GM21576 (cell line): ENCODE results near the gene DUS2.

ENCODE experiments used
- ATAC-seq: cut with Tn5 transposase; IDR thresholded peaks from one replicate; pipeline ENCODE4 v1.9.1; 2021; ENCODE audit warnings: mild to moderate bottlenecking, moderate library complexity; ENCODE audit not compliant: unreplicated experiment

The DUS2 gene

GRCh38 chr16:68074850-68075555 is 51.9 kb downstream of the DUS2 start:
- ATAC-seq = peak; percentile 86

GRCh38 chr16:68075980-68076379 is 52.9 kb downstream of the DUS2 start:
- no peak for ATAC-seq

GRCh38 chr16:68076560-68076959 is 53.5 kb downstream of the DUS2 start:
- no peak for ATAC-seq

- no peak for ATAC-seq
Measured at GRCh38 chr16:68077866-68078700, 55.0 kb downstream of the DUS2 start.

GRCh38 chr16:68078701-68079375 is 55.8 kb downstream of the DUS2 start:
- no peak for ATAC-seq

GRCh38 chr16:68079376-68079625 is 56.2 kb downstream of the DUS2 start:
- ATAC-seq = no peak

GRCh38 chr16:68079626-68080344 is 56.7 kb downstream of the DUS2 start:
- ATAC-seq = no peak

- no peak for ATAC-seq
Measured at GRCh38 chr16:68081861-68082628, 59.0 kb downstream of the DUS2 start.

GRCh38 chr16:68082629-68083238 is 59.6 kb downstream of the DUS2 start:
- no peak for ATAC-seq

- no peak for ATAC-seq
Measured at GRCh38 chr16:68083239-68083781, 60.2 kb downstream of the DUS2 start.

- no peak for ATAC-seq
Measured at GRCh38 chr16:68083861-68084503, 60.9 kb downstream of the DUS2 start.

- ATAC-seq = peak; percentile 54
Measured at GRCh38 chr16:68084504-68085258, 61.6 kb downstream of the DUS2 start.

- ATAC-seq = peak; percentile 53
Measured at GRCh38 chr16:68085259-68086071, 62.4 kb downstream of the DUS2 start, which contains the start of gene NFATC3. Gene NFATC3, plus strand, starts transcription at chr16:68085370. Its CDS starts 312 bp downstream, at chr16:68085682.

- ATAC-seq = no peak
Measured at GRCh38 chr16:68086336-68086841, 63.3 kb downstream of the DUS2 start.

- no peak for ATAC-seq
Measured at GRCh38 chr16:68086860-68087268, 63.8 kb downstream of the DUS2 start.

GRCh38 chr16:68087688-68088087 is 64.6 kb downstream of the DUS2 start:
- no peak for ATAC-seq
